HL-60 (cell line): ENCODE results near the gene LRSAM1.

Source experiments
- DNase-seq, 2 experiments: peaks; one replicate each; pipeline ENCODE4 v3.0.0-alpha.2; 2010 to 2020; ENCODE audit warnings: low read depth in 1 of 2, low spot score in 1 of 2
- H3K27ac ChIP-seq: fragments of 250-450 bp; sonication (Bioruptor Pico); replicated peaks from 2 replicates; pipeline ENCODE4 v1.5.1; 2020; ENCODE audit warnings: mild to moderate bottlenecking, moderate library complexity
- H3K27me3 ChIP-seq: fragments of 250-450 bp; sonication (Bioruptor Pico); 2 replicates; pipeline ENCODE4 v1.5.1; 2021; ENCODE audit warnings: mild to moderate bottlenecking, moderate library complexity; ENCODE audit not compliant: insufficient read depth, poor library complexity, severe bottlenecking
- H3K4me3 ChIP-seq: replicated peaks from 2 replicates; pipeline ENCODE4 v1.5.1; 2011; ENCODE audit warnings: mild to moderate bottlenecking, control low read depth, low read length; ENCODE audit not compliant: insufficient read depth
- CTCF ChIP-seq: IDR thresholded peaks from one replicate; pipeline ENCODE4 v1.5.1; 2011; ENCODE audit warnings: low read length, control low read depth, inconsistent platforms; ENCODE audit not compliant: insufficient read depth
- GABPA ChIP-seq: IDR thresholded peaks from 2 replicates; pipeline ENCODE4 v1.6.1; 2012; ENCODE audit warnings: low read depth
- POLR2AphosphoS5 ChIP-seq: IDR thresholded peaks from 2 replicates; pipeline ENCODE4 v1.6.1; 2012; ENCODE audit warnings: low read depth
- REST ChIP-seq: IDR thresholded peaks from 2 replicates; pipeline ENCODE4 v1.6.1; 2012; ENCODE audit warnings: low read depth; ENCODE audit not compliant: insufficient replicate concordance
- SPI1 ChIP-seq: IDR thresholded peaks from 2 replicates; pipeline ENCODE4 v1.6.1; 2012; ENCODE audit warnings: low read depth, mild to moderate bottlenecking, borderline replicate concordance

The LRSAM1 gene

GRCh38 chr9:127516835-127517607 is 65.7 kb downstream of the LRSAM1 start:
- no peak overlapping the region for H3K4me3 ChIP-seq
- TF ChIP-seq REST (peak; percentile 78), POLR2AphosphoS5 (no peak), SPI1 (no peak), GABPA (no peak), CTCF (no peak)
- H3K27ac ChIP-seq, result no peak overlapping the region
- DNase-seq, result no peak
- no peaks in the 10 kb centered on the region for H3K27me3 ChIP-seq

GRCh38 chr9:127517620-127518019 is 66.3 kb downstream of the LRSAM1 start:
- no peak for TF ChIP-seq CTCF

GRCh38 chr9:127518091-127518856 is 67.0 kb downstream of the LRSAM1 start:
- no peaks in the 10 kb centered on the region for H3K27me3 ChIP-seq
- H3K27ac ChIP-seq, result no peak overlapping the region
- H3K4me3 ChIP-seq, result no peak overlapping the region
- TF ChIP-seq REST (no peak), CTCF (no peak), SPI1 (no peak), GABPA (no peak), POLR2AphosphoS5 (no peak)
- DNase-seq, result no peak

More at GRCh38 chr9:127517620-127518019, 66.3 kb downstream of the LRSAM1 start:
- Histone ChIP-seq H3K4me3 (no peak overlapping the region), H3K27ac (no peak overlapping the region), H3K27me3 (no peaks in the 10 kb centered on the region)
- DNase-seq, result no peak
